ENCODE results near the gene CNEP1R1. TPM values are rescaled to one million over a fixed set of nuclear protein-coding genes. Genes with fewer than 3 reads are reported as not detected.

The CNEP1R1 gene, protein sequence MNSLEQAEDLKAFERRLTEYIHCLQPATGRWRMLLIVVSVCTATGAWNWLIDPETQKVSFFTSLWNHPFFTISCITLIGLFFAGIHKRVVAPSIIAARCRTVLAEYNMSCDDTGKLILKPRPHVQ
- 12.0 TPM for polyA plus RNA-seq (2013)

DNA sequence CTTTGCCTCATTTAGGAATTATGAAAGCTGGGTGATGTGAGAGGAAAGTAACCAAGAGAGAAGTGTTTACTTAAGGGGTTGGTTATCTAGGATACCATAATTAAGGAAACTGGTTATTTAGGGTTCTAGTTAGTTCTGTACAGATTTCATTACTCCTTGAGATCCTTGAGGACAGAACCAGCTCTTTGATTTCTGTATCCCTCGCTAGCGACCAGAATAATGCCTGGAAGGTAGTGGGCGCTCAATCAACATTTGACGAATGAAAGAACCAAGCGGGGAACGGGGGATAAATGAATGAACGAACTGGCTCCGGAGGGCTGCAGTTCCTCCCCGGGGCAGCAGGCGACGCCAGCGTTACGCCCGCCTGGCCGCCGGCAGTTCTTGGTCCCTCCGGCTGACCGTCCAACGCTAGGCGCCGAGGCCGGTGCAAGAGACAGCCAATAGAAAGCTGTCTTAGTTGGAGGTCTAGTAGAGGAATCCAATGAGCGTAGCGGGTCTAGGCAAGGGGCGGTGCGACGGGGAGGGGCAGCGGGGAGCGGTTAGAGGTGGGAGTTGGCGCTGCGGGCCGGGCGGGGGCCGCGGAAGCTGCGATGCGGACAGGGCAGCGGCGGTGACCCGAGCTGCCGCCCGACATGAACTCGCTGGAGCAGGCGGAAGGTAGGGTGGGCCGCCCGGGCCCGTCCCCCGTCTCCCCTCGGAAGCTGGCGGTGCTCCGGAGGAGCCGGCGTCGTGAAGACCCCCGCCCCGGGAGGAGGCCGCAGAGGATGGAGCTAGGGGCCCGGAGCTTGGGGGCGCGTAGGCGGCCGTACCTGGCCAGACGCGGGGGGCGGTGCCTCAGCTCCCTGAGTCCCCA lies at the start of gene CNEP1R1:
TSS of gene CNEP1R1 (plus strand) at position 542 of the 853 bp plus-strand sequence. CDS start at position 633, 91 bp downstream.
- Histone ChIP-seq H3K9me3 (ENCODE audit: control extremely low read depth in 1 of 5, control insufficient read depth in 4 of 5, insufficient read depth in 2 of 5, low read depth in 1 of 5, low read length in 4 of 5) (no peaks in the 10 kb centered on the region), H3K36me3 (ENCODE audit: control insufficient read depth in 4 of 4, insufficient read depth in 4 of 4, low read length in 3 of 4) (peaks cover 0 to 9% (median 8%) of the 10 kb centered on the region in 4 experiments), H3K4me3 (ENCODE audit: control insufficient read depth in 1 of 7, extremely low read depth in 1 of 7, insufficient read depth in 4 of 7, low read depth in 2 of 7, low read length in 6 of 7) (peak within 1 kb of the TSS; percentile 73 to 98 (median 96)), H3K27ac (ENCODE audit: insufficient read depth in 1 of 2, low read depth in 1 of 2, low read length in 2 of 2, poor library complexity in 1 of 2, severe bottlenecking in 2 of 2) (peak within 1 kb of the TSS; percentile 46 to 82), H3K4me1 (ENCODE audit: control extremely low read depth in 1 of 4, control insufficient read depth in 4 of 4, insufficient read depth in 4 of 4, low read length in 3 of 4) (peaks cover 8 to 19% (median 11%) of the 10 kb centered on the region in 4 experiments), H3K27me3 (replicated peaks in 2 of 5; ENCODE audit: control insufficient read depth in 4 of 5, insufficient read depth in 5 of 5, low read length in 4 of 5) (peaks cover 0 to 2% (median 0%) of the 10 kb centered on the region in 5 experiments)
- ChIA-PET POLR2A (interaction anchor here (0.8 to 1.2 kb wide), 2 partner anchors 13 to 186 kb away, joined by 3 to 6 read pairs; no protein-coding TSS in a partner anchor), CTCF (interaction anchor here (0.6 to 5.1 kb wide), 23 partner anchors 12 to 781 kb away, joined by 3 to 41 read pairs (median 4); partner anchors contain the start of gene HEATR3)
- DNase-seq: peak; percentile 95 to 98 (median 97)
- 0% methylated on average over 54 of the region's 65 CpGs for WGBS (ENCODE audit: insufficient coverage)

DNA sequence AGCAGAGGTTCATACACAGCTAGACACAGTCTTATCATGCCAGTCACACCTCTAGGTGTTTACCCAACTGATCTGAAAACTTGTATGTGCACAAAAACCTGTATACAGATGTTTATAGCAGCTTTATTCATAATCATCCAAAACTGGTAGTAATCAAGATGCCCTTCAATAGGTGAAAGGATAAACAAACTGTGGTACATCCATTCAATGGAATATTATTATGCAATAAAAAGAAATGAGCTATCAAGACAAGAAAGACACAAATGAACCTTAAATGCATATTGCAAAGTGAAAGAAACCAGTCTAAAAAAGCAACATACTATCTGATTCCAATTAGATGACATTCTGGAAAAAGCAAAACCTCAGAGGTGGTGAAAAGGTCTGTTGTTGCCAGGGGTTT lies 47.6 kb upstream of the CNEP1R1 start:
- no peak for DNase-seq
- Histone ChIP-seq H3K9me3 (ENCODE audit: control extremely low read depth in 1 of 5, control insufficient read depth in 4 of 5, insufficient read depth in 2 of 5, low read depth in 1 of 5, low read length in 4 of 5) (peaks cover 0 to 5% (median 0%) of the 10 kb centered on the region in 5 experiments), H3K4me3 (ENCODE audit: control insufficient read depth in 1 of 7, extremely low read depth in 1 of 7, insufficient read depth in 4 of 7, low read depth in 2 of 7, low read length in 6 of 7) (no peak overlapping the region), H3K4me1 (ENCODE audit: control extremely low read depth in 1 of 4, control insufficient read depth in 4 of 4, insufficient read depth in 4 of 4, low read length in 3 of 4) (no peaks in the 10 kb centered on the region), H3K36me3 (ENCODE audit: control insufficient read depth in 4 of 4, insufficient read depth in 4 of 4, low read length in 3 of 4) (no peaks in the 10 kb centered on the region), H3K27ac (ENCODE audit: insufficient read depth in 1 of 2, low read depth in 1 of 2, low read length in 2 of 2, poor library complexity in 1 of 2, severe bottlenecking in 2 of 2) (no peak overlapping the region), H3K27me3 (replicated peaks in 2 of 5; ENCODE audit: control insufficient read depth in 4 of 5, insufficient read depth in 5 of 5, low read length in 4 of 5) (no peaks in the 10 kb centered on the region)
- CTCF ChIA-PET: interaction anchor here (0.6 kb wide), 1 partner anchor 1856 kb away, joined by 3 read pairs; no protein-coding TSS in a partner anchor
- POLR2A ChIA-PET: no interaction called here

DNA sequence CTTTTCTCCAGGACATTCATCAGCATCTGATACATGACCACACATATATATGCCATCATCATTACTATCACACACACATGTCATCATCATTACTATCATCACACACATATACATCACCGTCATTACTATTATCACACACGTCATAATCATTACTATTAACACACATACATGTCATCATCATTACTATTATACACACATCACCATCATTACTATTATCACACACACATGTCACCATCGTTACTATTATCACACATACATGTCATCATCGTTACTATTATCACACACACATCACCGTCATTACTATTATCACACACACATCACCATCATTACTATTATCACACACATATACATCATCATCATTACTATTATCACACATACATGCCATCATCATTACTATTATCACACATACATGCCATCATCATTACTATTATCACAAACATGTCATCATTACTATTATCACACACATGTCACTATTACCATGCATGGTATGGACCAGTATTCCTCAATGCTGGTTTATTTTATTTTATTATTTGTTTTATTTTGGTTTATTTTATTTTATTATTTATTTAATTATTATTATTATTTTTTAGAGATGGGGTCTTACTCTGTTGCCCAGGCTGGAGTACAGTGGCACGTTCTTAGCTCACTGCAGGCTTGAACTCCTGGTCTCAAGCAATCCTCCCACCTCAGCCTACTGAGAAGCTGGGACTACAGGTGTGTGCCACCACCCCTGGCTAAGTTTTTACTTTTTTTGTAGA lies 46.3 kb upstream of the CNEP1R1 start:
- Histone ChIP-seq H3K27ac (ENCODE audit: insufficient read depth in 1 of 2, low read depth in 1 of 2, low read length in 2 of 2, poor library complexity in 1 of 2, severe bottlenecking in 2 of 2) (no peak overlapping the region), H3K9me3 (ENCODE audit: control extremely low read depth in 1 of 5, control insufficient read depth in 4 of 5, insufficient read depth in 2 of 5, low read depth in 1 of 5, low read length in 4 of 5) (peaks cover 0 to 5% (median 0%) of the 10 kb centered on the region in 5 experiments), H3K4me3 (ENCODE audit: control insufficient read depth in 1 of 7, extremely low read depth in 1 of 7, insufficient read depth in 4 of 7, low read depth in 2 of 7, low read length in 6 of 7) (no peak overlapping the region), H3K4me1 (ENCODE audit: control extremely low read depth in 1 of 4, control insufficient read depth in 4 of 4, insufficient read depth in 4 of 4, low read length in 3 of 4) (no peaks in the 10 kb centered on the region), H3K36me3 (ENCODE audit: control insufficient read depth in 4 of 4, insufficient read depth in 4 of 4, low read length in 3 of 4) (no peaks in the 10 kb centered on the region), H3K27me3 (replicated peaks in 2 of 5; ENCODE audit: control insufficient read depth in 4 of 5, insufficient read depth in 5 of 5, low read length in 4 of 5) (no peaks in the 10 kb centered on the region)
- DNase-seq: no peak
- WGBS (ENCODE audit: insufficient coverage): 96% methylated on average over 6 of the region's 6 CpGs
- ChIA-PET CTCF (no interaction called here), POLR2A (no interaction called here)

DNA sequence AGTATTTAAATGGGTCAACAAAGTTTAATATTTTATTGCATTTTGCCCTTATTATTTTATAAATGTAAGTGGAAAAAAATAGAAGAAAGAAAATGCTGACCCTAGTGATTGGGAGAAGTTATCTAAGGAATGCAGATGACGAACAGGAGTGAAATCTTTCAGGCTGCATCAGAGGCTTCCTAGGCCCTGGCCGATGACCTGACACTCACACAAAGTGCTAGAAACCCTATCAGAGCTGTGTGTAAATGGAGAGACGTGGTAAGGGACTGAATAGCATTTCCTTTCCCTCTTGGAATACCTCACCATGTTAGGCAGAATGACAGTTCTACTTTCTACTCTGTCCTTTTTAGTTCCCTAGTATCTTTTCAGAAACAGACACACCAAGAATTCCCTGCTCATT lies 44.9 kb upstream of the CNEP1R1 start:
- no peak overlapping the region for H3K27ac ChIP-seq (ENCODE audit: insufficient read depth in 1 of 2, low read depth in 1 of 2, low read length in 2 of 2, poor library complexity in 1 of 2, severe bottlenecking in 2 of 2)
- no peaks in the 10 kb centered on the region for H3K36me3 ChIP-seq (ENCODE audit: control insufficient read depth in 4 of 4, insufficient read depth in 4 of 4, low read length in 3 of 4)
- H3K9me3 ChIP-seq (ENCODE audit: control extremely low read depth in 1 of 5, control insufficient read depth in 4 of 5, insufficient read depth in 2 of 5, low read depth in 1 of 5, low read length in 4 of 5): peaks cover 0 to 5% (median 0%) of the 10 kb centered on the region in 5 experiments
- ChIA-PET POLR2A (no interaction called here), CTCF (no interaction called here)
- no peaks in the 10 kb centered on the region for H3K4me1 ChIP-seq (ENCODE audit: control extremely low read depth in 1 of 4, control insufficient read depth in 4 of 4, insufficient read depth in 4 of 4, low read length in 3 of 4)
- 90% methylated on average over 2 of the region's 3 CpGs for WGBS (ENCODE audit: insufficient coverage)
- no peak overlapping the region for H3K4me3 ChIP-seq (ENCODE audit: control insufficient read depth in 1 of 7, extremely low read depth in 1 of 7, insufficient read depth in 4 of 7, low read depth in 2 of 7, low read length in 6 of 7)
- no peaks in the 10 kb centered on the region for H3K27me3 ChIP-seq (replicated peaks in 2 of 5; ENCODE audit: control insufficient read depth in 4 of 5, insufficient read depth in 5 of 5, low read length in 4 of 5)
- DNase-seq: no peak

DNA sequence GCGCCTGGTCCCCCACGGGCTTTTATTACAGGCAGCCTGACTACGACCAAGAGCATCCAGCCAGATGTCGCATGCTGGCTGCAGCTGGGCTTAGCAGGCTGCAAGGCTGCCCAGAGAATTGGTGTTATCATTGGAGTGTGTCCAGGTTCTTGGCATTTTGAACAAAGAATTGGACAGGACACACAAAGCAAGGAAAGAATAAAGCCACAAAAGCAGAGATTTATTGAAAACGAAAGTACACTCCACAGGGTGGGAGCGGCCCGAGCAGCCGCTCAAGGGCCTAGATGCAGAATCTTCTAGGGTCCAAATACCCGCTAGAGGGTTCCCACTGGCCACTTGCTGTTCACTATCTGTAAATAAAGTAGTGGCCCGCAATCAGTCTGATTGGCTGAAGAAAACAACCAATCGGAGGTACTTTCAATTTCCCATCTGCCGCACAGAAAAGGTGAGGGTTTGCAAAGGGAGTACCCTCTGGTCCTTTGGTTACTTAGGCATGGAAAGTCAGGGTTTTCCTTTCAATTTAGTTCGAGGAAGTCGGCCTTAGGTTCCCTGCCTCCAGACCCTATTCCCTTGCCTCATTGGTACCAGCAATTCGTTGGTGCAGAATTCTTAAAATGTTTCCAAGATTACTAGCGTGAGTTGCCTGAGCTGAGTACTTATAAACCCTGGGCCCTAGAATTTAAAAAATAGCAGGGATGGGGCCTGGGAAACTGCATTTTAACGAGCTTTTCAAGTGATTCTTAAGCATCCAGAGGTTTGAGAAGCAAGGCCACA lies 38.5 kb upstream of the CNEP1R1 start:
- Histone ChIP-seq H3K27ac (ENCODE audit: insufficient read depth in 1 of 2, low read depth in 1 of 2, low read length in 2 of 2, poor library complexity in 1 of 2, severe bottlenecking in 2 of 2) (no peak overlapping the region), H3K9me3 (ENCODE audit: control extremely low read depth in 1 of 5, control insufficient read depth in 4 of 5, insufficient read depth in 2 of 5, low read depth in 1 of 5, low read length in 4 of 5) (no peaks in the 10 kb centered on the region), H3K4me1 (ENCODE audit: control extremely low read depth in 1 of 4, control insufficient read depth in 4 of 4, insufficient read depth in 4 of 4, low read length in 3 of 4) (no peaks in the 10 kb centered on the region), H3K36me3 (ENCODE audit: control insufficient read depth in 4 of 4, insufficient read depth in 4 of 4, low read length in 3 of 4) (no peaks in the 10 kb centered on the region), H3K4me3 (ENCODE audit: control insufficient read depth in 1 of 7, extremely low read depth in 1 of 7, insufficient read depth in 4 of 7, low read depth in 2 of 7, low read length in 6 of 7) (no peak overlapping the region), H3K27me3 (replicated peaks in 2 of 5; ENCODE audit: control insufficient read depth in 4 of 5, insufficient read depth in 5 of 5, low read length in 4 of 5) (no peaks in the 10 kb centered on the region)
- CTCF ChIA-PET: no interaction called here
- 94% methylated on average over 17 of the region's 17 CpGs for WGBS (ENCODE audit: insufficient coverage)
- no peak for DNase-seq
- POLR2A ChIA-PET: no interaction called here

DNA sequence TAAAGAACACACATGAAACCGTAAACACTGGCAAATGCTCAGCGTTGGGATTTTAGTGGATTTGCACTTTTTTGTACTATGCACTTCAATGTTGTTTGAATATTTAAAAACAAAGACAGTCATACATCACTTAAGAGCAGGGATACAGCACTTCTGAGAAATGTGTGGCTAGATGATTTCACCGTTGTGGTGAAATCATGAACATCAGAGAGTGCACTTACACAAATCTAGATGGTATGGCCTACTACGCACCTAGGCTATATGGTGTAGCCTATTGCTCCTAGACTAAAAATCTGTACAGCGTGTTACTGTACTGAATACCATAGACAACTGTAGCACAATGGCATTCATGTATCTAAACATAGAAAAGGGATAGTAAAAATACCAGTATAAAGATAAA lies 37.6 kb upstream of the CNEP1R1 start:
- Histone ChIP-seq H3K4me1 (ENCODE audit: control extremely low read depth in 1 of 4, control insufficient read depth in 4 of 4, insufficient read depth in 4 of 4, low read length in 3 of 4) (no peaks in the 10 kb centered on the region), H3K4me3 (ENCODE audit: control insufficient read depth in 1 of 7, extremely low read depth in 1 of 7, insufficient read depth in 4 of 7, low read depth in 2 of 7, low read length in 6 of 7) (no peak overlapping the region), H3K27me3 (replicated peaks in 2 of 5; ENCODE audit: control insufficient read depth in 4 of 5, insufficient read depth in 5 of 5, low read length in 4 of 5) (no peaks in the 10 kb centered on the region), H3K36me3 (ENCODE audit: control insufficient read depth in 4 of 4, insufficient read depth in 4 of 4, low read length in 3 of 4) (no peaks in the 10 kb centered on the region), H3K27ac (ENCODE audit: insufficient read depth in 1 of 2, low read depth in 1 of 2, low read length in 2 of 2, poor library complexity in 1 of 2, severe bottlenecking in 2 of 2) (no peak overlapping the region), H3K9me3 (ENCODE audit: control extremely low read depth in 1 of 5, control insufficient read depth in 4 of 5, insufficient read depth in 2 of 5, low read depth in 1 of 5, low read length in 4 of 5) (no peaks in the 10 kb centered on the region)
- CTCF ChIA-PET: no interaction called here
- no peak for DNase-seq
- WGBS (ENCODE audit: insufficient coverage): 97% methylated on average over 3 of the region's 5 CpGs
- POLR2A ChIA-PET: no interaction called here

All from common myeloid progenitor, CD34-positive (primary cell).